HG02943 (cell line): ENCODE measurements around the gene COL19A1.
"Not testable (repeated sequence)": the region's sequence is repeated elsewhere in the genome, so short reads cannot be mapped to it uniquely, and the experiment has no call there.

Source experiments
- ATAC-seq: cut with Tn5 transposase; IDR thresholded peaks from one replicate; pipeline ENCODE4 v1.9.1; 2021; ENCODE audit warnings: mild to moderate bottlenecking, low read depth, moderate library complexity; ENCODE audit not compliant: unreplicated experiment

Gene COL19A1

GRCh38 chr6:69953491-69953890, 87.1 kb downstream of the COL19A1 start:
- ATAC-seq = no peak

DNA sequence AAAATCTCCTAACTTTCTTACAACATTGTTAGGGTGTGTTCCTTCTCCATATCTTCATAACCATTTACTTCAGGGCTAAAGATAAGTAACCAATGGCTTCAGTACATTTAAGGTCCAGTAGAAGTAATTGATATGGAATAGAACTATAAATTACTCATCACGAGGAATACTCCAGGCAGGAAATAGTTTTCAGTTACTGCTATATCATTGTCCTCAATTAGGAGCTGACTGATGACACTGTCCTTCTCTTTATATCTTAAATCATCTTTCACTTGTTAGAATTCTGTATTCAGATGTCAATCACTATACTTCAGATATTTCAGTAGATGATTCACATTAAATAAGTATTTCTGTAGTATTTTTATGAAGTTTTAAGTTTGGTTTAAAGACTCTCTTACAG, 88.4 kb downstream of the COL19A1 start:
- no peak for ATAC-seq

DNA sequence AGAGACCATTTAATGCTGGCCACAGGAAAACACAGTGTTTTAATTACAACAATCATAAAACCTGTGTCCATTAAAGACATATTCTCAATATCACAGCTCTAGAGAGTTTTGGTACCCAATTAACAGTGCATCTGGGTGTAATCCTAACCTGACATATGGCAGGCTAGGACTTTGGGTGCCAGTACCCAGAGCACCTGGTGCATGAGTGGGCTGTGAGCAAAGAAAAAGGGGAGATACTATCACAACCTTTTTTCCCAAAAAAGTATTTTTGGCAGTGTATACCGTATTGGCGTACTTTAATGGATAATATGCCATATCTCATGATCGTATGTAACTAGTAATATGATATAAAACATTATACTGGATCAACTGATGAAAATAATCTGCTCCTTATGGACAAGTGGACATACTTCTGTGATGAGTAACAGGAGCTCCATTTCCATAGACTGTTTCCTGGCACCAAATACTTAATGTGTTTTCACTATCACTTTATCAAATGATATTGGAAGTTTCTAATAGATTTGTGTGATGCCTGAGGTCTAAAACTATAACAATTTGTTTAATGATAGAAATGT, 91.7 kb downstream of the COL19A1 start:
- no peak for ATAC-seq

GRCh38 chr6:69958978-69959377, 92.6 kb downstream of the COL19A1 start:
- no peak for ATAC-seq

DNA sequence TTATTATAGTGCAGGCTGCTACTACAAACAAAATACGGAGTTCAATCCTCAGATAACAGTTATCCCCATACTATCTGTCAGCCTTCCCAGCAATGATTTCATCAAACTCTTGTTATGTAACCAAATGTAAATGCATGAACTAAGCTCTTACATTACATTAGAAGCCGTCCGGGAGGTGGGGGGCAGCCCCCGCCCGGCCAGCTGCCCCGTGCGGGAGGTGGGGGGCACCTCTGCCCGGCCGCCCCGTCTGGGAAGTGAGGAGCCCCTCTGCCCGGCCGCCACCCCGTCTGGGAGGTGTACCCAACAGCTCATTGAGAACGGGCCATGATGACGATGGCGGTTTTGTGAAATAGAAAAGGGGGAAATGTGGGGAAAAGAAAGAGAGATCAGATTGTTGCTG, 99.6 kb downstream of the COL19A1 start:
- not testable (repeated sequence) for ATAC-seq

- no peak for ATAC-seq
These were observed 106.8 kb downstream of the COL19A1 start for GRCh38 chr6:69973138-69973537.

DNA sequence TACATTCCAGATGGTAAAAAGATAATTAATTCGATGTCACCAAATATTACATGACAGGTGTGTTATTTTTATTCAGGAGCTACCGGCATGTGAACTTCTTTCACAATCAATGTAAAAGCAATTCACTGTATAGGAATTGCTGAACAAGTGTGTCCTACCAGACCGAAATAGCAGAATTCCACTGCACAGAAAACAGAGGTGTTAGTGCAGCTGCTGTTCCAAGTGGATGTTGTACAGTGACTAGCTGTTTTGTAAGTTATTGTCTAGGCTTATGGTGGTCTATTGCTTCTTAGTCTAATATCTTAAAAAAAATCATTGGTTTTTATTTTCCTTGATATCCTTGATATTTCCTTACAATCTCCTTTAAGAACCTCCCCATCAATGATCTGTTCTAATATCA, 107.4 kb downstream of the COL19A1 start:
- no peak for ATAC-seq

DNA sequence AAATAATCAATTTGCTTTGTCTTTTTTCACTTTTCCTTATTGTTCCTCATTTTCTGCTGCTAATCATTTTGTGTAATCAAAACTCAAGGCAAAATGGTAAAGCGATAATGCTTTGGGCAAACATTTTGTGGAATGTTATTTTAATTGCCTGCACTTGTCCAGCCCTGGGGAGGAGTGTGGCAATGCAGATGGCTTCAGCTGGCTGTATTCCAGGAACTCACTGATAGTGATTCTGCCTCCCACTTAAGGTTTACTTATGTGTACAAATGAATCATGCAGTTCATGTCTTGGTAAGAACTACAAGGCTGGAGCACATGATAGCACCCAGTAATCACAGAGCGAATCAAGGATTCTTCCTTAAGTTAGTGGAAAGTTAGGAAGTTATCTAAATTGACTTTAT, 107.8 kb downstream of the COL19A1 start:
- no peak for ATAC-seq

DNA sequence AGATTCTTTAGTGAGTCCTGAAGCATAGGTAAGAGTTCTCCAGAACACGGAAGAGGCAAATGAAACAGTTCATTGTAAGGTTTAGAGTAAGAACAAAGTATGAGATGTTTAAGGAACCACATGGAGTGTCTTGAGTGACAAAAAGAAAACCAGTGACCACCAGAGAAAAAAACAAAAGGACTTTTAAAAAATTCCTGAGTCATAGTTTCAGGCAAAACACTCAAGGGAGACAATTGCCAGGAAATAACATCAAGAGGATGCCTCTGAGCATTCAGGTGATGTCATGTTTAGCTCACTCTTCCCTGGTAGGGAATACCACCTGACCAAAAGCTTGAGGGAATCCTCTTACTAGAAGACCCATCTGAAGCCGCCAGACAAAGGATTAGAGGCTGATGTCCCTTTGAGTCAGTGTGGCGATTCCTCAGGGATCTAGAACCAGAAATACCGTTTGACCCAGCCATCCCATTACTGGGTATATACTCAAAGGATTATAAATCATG, 110.3 kb downstream of the COL19A1 start:
- ATAC-seq = no peak

DNA sequence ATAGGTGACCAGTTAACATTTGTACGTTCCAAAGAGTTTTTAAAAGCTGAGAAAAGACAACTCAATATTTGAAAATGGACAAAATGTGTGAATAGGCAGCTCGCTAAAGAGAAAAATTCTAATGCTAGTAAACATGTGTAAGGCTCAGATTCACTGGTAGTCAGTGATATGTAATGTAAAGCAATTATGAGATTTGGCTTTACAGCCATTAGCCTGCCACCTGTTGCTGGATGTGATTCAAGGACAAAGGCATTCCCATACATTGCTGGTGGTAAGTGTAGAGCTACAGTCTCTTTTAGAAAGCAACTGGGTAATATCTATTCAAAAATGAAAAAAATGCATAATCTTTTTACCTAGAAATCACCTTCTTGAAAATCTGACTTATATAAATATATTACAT, 114.3 kb downstream of the COL19A1 start:
- ATAC-seq = no peak

- ATAC-seq = no peak
These were observed 118.2 kb downstream of the COL19A1 start for GRCh38 chr6:69984506-69984905.

DNA sequence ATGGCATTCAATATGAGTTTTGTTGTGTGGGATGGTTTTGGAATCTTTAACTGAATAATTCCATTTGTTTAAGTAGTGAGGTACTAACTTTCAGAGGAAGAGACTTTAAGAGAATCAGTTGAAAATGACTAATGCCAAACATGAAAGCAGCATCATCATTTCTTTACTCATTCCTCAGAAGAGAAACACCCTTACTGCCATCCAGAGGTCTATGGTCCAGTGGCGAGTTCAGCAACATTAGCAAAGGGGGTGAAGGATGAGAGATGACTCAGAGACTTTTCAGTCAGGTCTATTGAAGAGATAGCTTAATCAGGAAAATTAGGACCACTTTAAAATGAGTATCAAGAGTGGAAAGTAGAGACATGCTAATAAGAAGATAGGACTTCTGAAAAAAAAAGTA, 118.8 kb downstream of the COL19A1 start:
- peak; percentile 53 for ATAC-seq

DNA sequence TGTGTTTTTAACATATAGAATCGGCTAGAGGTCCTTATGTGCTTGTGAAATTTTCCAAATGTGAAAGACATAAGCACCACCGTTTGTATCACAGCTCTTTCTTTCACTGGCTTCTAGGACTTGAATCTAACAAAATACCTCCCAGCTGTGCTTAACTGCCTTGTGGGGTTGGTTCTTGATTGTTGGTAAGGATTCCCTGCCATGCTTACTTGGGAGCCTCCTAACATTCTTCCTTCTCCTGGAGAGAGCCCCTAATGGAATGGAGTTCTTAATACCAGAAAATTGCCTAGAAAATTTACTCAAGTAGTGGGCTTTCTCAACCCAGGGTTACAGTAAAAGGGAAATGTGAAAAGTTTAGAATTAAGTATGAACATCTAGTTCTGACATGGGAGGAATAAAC, 121.2 kb downstream of the COL19A1 start:
- no peak for ATAC-seq

GRCh38 chr6:69988458-69989126, 122.2 kb downstream of the COL19A1 start:
- ATAC-seq = no peak

DNA sequence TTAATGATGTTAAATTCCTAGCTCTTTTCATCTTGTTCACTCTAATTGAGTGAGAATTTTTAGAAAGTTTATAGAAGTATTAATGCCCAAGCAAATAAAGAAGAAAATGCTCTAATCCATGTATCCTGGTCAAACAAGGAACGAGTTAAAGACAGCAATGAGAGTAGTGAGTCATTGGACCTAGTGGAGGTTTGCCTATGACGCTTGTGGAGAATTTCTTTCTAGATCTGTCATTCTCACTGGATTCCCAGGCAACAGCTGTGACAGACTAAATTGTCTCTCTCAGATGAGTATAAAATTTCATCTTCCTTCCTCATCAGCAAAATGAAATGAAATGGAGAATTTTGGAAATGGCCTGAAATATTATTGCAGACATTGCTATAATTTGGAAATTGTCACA, 127.9 kb downstream of the COL19A1 start:
- no peak for ATAC-seq

GRCh38 chr6:70008189-70008588, 141.8 kb downstream of the COL19A1 start:
- ATAC-seq = no peak

DNA sequence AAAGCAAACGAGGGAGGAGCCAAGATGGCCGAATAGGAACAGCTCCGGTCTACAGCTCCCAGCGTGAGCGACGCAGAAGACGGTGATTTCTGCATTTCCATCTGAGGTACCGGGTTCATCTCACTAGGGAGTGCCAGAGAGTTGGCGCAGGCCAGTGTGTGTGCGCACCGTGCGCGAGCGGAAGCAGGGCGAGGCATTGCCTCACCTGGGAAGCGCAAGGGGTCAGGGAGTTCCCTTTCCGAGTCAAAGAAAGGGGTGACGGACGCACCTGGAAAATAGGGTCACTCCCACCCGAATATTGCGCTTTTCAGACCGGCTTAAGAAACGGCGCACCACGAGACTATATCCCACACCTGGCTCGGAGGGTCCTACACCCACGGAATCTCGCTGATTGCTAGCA, 144.0 kb downstream of the COL19A1 start:
- ATAC-seq = not testable (repeated sequence)

- ATAC-seq = not testable (repeated sequence)
These were observed 156.8 kb downstream of the COL19A1 start for GRCh38 chr6:70023201-70023600.

DNA sequence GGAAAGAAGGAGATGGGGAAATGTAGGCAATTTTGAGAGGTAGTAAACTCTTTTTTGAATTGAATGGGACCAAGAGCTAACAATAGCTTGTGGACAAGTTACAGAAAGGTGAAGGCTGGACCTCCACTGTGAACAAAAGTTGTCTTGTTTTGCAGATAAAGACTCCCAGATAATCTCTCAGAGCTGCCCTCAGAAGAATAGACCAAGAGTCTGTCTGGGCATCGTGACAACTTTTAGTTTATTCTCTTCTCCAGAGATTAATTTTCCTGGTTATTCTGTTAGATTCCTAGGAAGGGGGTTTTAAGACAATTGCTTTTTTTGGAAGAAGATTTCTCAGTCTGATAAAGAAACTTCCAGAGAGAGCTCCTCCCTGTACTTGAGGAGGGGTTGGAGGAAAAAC, 161.9 kb downstream of the COL19A1 start:
- ATAC-seq = no peak

DNA sequence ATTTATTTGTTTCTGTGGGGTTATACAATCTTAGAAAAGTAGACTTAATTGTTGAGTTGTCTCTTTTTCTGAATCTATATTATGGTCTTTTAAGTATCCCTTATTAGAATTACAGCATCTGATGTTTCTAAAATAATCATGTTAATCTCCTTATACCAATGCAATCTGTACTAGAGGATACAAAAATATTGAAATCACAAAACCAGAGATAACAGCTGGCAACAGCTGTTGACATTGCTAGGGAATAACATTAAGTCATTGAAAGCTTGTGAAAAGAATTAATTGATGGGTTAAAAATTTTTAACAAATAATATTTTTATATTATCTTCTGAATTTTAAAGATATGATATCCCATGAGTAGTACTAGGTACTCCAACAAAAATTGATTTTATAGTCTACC, 162.6 kb downstream of the COL19A1 start:
- ATAC-seq = no peak

GRCh38 chr6:70033781-70034180, 167.4 kb downstream of the COL19A1 start:
- ATAC-seq = no peak

- ATAC-seq = no peak
These were observed 171.1 kb downstream of the COL19A1 start for GRCh38 chr6:70037445-70037844.
